Measurements from ENCODE around the gene GJC3. TPM values are rescaled to one million over a fixed set of nuclear protein-coding genes. Genes with fewer than 3 reads are reported as not detected.
"Not testable (repeated sequence)": the region's sequence is repeated elsewhere in the genome, so short reads cannot be mapped to it uniquely, and the experiment has no call there.

The GJC3 gene
- total RNA-seq, 1 donor from 2014 or later, result 1.0 TPM

DNA sequence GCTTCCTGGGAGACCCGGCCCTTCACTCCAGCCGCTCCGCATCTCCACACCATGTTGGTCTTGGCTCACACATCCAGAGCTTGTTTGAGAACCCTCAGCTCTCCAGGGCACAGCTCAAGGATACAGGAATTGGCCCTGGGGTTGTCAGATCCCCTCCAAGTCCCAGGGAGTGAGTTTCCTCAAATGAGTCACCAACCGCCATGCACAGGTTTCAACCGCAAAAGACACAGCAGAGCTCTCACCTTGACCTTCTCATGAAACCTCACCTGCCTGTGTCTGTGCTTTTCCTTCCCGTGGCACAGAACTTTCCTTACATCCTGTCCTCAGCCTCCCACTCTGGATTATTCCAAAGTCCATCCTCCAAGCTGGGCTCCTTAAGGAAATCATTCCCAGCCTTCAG, 25.8 kb upstream of the GJC3 start:
- Histone ChIP-seq H3K36me3 (ENCODE audit: control insufficient read depth in 3 of 3, insufficient read depth in 3 of 3, low read length in 3 of 3) (no peaks in the 10 kb centered on the region), H3K9me3 (ENCODE audit: control insufficient read depth in 3 of 3, low read length in 3 of 3) (no peaks in the 10 kb centered on the region), H3K9ac (ENCODE audit: low read depth in 1 of 3, low read length in 3 of 3) (no peak overlapping the region), H3K27ac (ENCODE audit: low read depth, low read length) (no peak overlapping the region), H3K4me1 (ENCODE audit: control insufficient read depth in 3 of 3, insufficient read depth in 3 of 3, low read length in 3 of 3) (no peaks in the 10 kb centered on the region), H3K27me3 (ENCODE audit: control insufficient read depth in 3 of 3, insufficient read depth in 3 of 3, low read length in 3 of 3) (peaks cover 14 to 15% (median 15%) of the 10 kb centered on the region in 3 donors), H3K4me3 (ENCODE audit: low read length in 3 of 3) (no peak overlapping the region)

DNA sequence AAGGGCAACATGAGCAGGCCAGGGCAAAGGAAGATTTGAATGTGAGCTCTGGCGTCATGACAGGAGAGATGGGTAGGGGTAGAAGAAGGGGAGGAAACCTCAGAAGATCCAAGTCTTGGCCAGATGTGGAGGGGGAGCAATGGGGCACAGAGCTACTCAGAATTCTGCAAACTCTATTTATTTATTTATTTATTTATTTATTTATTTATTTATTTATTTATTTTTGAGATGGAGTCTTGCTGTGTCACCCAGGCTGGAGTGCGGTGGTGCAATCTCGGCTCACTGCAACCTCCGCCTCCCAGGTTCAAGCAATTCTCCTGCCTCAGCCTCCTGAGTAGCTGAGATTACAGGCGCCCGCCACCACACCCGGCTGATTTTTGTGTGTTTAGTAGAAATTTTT, 25.2 kb upstream of the GJC3 start:
- H3K9ac ChIP-seq (ENCODE audit: low read depth in 1 of 3, low read length in 3 of 3), result not testable (repeated sequence)

DNA sequence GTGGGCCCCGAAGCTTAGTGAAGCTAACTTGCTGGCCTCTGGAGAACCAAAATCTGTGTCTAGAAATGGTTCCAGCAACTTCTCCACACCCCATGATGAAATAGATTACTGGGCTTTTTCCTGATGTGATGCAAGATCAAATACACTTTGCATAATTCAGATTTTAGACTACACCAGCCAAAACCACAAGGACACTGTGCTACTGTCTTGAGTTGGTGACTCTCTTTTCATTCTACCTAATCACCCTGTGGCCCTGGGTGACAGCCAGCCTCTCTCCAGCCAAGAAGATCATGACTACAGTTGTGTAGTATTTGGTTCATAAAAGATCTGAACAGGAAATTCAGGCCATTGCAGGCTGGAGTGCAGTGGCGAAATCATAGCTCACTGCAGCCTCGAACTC, 24.2 kb upstream of the GJC3 start:
- Histone ChIP-seq H3K27me3 (ENCODE audit: control insufficient read depth in 3 of 3, insufficient read depth in 3 of 3, low read length in 3 of 3) (peaks cover 4 to 7% (median 5%) of the 10 kb centered on the region in 3 donors), H3K36me3 (ENCODE audit: control insufficient read depth in 3 of 3, insufficient read depth in 3 of 3, low read length in 3 of 3) (no peaks in the 10 kb centered on the region), H3K4me1 (ENCODE audit: control insufficient read depth in 3 of 3, insufficient read depth in 3 of 3, low read length in 3 of 3) (no peaks in the 10 kb centered on the region), H3K4me3 (ENCODE audit: low read length in 3 of 3) (no peak overlapping the region), H3K9me3 (ENCODE audit: control insufficient read depth in 3 of 3, low read length in 3 of 3) (no peaks in the 10 kb centered on the region), H3K27ac (ENCODE audit: low read depth, low read length) (no peak overlapping the region), H3K9ac (ENCODE audit: low read depth in 1 of 3, low read length in 3 of 3) (no peak overlapping the region)

More for the DNA sequence above, 25.2 kb upstream of the GJC3 start:
- H3K9me3 ChIP-seq (ENCODE audit: control insufficient read depth in 3 of 3, low read length in 3 of 3); H3K4me1 ChIP-seq (ENCODE audit: control insufficient read depth in 3 of 3, insufficient read depth in 3 of 3, low read length in 3 of 3); H3K27ac ChIP-seq (ENCODE audit: low read depth, low read length); H3K4me3 ChIP-seq (ENCODE audit: low read length in 3 of 3); H3K36me3 ChIP-seq (ENCODE audit: control insufficient read depth in 3 of 3, insufficient read depth in 3 of 3, low read length in 3 of 3): not testable (repeated sequence)
- peaks cover 9 to 13% (median 12%) of the 10 kb centered on the region in 3 donors for H3K27me3 ChIP-seq (ENCODE audit: control insufficient read depth in 3 of 3, insufficient read depth in 3 of 3, low read length in 3 of 3)

DNA sequence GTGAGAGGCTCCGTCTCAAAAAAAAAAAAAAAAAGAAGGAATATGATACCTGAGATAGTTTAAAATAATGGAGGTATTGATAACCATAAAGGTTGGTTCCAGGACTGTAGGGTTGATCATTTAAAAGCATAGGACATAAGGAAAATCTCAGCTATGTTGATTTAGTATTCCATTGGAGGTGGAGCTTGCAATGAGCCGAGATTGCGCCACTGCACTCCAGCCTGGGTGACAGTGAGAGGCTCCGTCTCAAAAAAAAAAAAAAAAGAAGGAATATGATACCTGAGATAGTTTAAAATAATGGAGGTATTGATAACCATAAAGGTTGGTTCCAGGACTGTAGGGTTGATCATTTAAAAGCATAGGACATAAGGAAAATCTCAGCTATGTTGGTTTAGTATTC, 23.2 kb upstream of the GJC3 start:
- not testable (repeated sequence) for H3K36me3 ChIP-seq (ENCODE audit: control insufficient read depth in 3 of 3, insufficient read depth in 3 of 3, low read length in 3 of 3); H3K9me3 ChIP-seq (ENCODE audit: control insufficient read depth in 3 of 3, low read length in 3 of 3); H3K9ac ChIP-seq (ENCODE audit: low read depth in 1 of 3, low read length in 3 of 3); H3K27me3 ChIP-seq (ENCODE audit: control insufficient read depth in 3 of 3, insufficient read depth in 3 of 3, low read length in 3 of 3); H3K27ac ChIP-seq (ENCODE audit: low read depth, low read length); H3K4me3 ChIP-seq (ENCODE audit: low read length in 3 of 3); H3K4me1 ChIP-seq (ENCODE audit: control insufficient read depth in 3 of 3, insufficient read depth in 3 of 3, low read length in 3 of 3)

DNA sequence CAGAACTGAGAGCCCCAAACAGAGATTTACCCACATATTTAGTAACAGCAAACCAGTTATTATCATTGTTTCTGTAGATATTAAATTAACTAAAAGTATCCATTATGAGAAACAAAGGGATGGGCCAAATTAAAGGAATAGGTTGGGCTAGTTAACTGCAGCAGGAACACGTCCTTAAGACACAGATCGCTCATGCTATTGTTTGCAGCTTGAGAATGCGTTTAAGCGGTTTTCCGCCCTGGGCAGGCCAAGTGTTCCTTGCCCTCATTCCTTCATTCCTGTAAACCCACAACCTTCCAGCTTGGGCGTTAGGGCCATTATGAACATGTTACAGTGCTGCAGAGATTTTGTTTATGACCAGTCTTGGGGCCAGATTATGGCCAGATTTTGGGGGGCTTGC, 21.4 kb upstream of the GJC3 start:
- not testable (repeated sequence) for H3K9ac ChIP-seq (ENCODE audit: low read depth in 1 of 3, low read length in 3 of 3); H3K9me3 ChIP-seq (ENCODE audit: control insufficient read depth in 3 of 3, low read length in 3 of 3); H3K4me1 ChIP-seq (ENCODE audit: control insufficient read depth in 3 of 3, insufficient read depth in 3 of 3, low read length in 3 of 3); H3K27ac ChIP-seq (ENCODE audit: low read depth, low read length); H3K36me3 ChIP-seq (ENCODE audit: control insufficient read depth in 3 of 3, insufficient read depth in 3 of 3, low read length in 3 of 3); H3K4me3 ChIP-seq (ENCODE audit: low read length in 3 of 3); H3K27me3 ChIP-seq (ENCODE audit: control insufficient read depth in 3 of 3, insufficient read depth in 3 of 3, low read length in 3 of 3)

DNA sequence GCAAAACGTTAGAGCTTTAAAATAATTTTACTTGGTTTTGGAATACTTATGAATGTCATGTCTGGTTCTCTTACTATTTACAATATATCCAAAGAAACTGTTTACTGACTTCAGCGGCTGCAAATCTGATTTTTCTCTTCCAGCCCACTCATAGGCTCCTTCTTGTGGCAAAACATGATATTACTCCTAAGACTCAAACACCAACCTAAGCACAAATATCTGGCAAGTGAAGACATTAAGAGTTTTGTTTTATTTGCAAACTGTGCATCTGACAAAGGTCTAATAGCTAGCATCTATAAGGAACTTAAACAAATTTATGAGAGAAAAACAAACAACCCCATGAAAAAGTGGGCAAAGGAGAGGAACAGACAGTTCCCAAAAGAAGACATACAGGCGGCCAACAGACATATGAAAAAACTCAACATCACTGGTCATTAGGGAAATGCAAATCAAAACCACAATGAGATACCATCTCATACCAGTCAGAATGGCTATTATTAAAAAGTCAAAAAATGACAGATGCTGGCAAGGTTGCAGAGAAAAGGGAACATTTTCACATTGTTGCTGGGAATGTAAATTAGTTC, 20.3 kb upstream of the GJC3 start:
- Histone ChIP-seq H3K36me3 (ENCODE audit: control insufficient read depth in 3 of 3, insufficient read depth in 3 of 3, low read length in 3 of 3) (no peaks in the 10 kb centered on the region), H3K4me3 (ENCODE audit: low read length in 3 of 3) (no peak overlapping the region), H3K27ac (ENCODE audit: low read depth, low read length) (no peak overlapping the region), H3K9ac (ENCODE audit: low read depth in 1 of 3, low read length in 3 of 3) (no peak overlapping the region), H3K9me3 (ENCODE audit: control insufficient read depth in 3 of 3, low read length in 3 of 3) (no peaks in the 10 kb centered on the region), H3K4me1 (ENCODE audit: control insufficient read depth in 3 of 3, insufficient read depth in 3 of 3, low read length in 3 of 3) (no peaks in the 10 kb centered on the region), H3K27me3 (ENCODE audit: control insufficient read depth in 3 of 3, insufficient read depth in 3 of 3, low read length in 3 of 3) (peaks cover 0 to 6% (median 0%) of the 10 kb centered on the region in 3 donors)

DNA sequence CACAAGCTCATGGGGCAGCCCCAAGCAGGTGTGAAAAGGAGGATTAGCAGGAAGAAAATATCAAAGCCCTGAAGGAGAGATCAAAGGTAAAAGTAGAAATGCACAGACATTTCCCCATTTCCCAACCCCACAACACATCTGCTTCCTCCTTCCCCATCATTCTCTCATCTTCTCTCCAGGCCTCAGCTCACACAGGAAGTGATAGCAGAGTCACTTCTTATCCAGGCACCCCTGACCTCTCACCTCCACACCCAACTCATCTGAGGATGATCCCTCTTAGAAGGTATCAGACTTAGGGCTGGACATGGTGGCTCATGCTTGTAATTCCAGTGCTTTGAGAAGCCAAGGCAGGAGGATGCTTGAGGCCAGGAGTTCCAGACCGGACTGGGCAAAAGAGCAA, 18.2 kb upstream of the GJC3 start:
- Histone ChIP-seq H3K4me3 (ENCODE audit: low read length in 3 of 3) (no peak overlapping the region), H3K27me3 (ENCODE audit: control insufficient read depth in 3 of 3, insufficient read depth in 3 of 3, low read length in 3 of 3) (peaks cover 0 to 9% (median 4%) of the 10 kb centered on the region in 3 donors), H3K27ac (ENCODE audit: low read depth, low read length) (no peak overlapping the region)

DNA sequence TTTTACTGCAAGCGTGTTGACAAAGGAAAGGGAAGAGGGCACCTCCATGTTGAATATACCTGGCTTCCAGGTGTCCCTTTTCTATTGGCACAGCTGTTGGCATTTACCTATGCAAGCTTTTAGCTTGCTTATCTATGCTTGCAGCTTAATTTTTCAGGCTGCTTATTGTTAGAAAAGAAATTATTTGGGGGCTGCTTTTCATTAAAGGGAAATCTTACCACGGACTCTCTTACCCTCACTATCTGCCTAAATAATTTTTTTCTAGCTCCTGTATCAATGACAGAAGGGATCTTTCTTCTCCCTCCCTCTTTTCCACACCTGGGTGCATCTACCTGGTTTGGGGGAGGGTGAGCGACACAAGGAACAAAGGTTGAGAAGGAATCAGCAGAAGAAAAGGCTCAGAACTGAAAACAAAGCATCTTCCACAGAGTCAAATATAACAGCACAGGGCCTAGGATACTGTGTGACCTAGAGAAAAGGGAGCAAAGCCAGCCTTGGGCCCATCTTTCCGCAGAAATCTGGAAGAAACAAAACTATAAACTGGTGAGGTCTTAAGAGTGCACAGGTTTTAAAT, 15.2 kb upstream of the GJC3 start:
- no peaks in the 10 kb centered on the region for H3K9me3 ChIP-seq (ENCODE audit: control insufficient read depth in 3 of 3, low read length in 3 of 3)
- H3K36me3 ChIP-seq (ENCODE audit: control insufficient read depth in 3 of 3, insufficient read depth in 3 of 3, low read length in 3 of 3), result no peaks in the 10 kb centered on the region
- no peaks in the 10 kb centered on the region for H3K4me1 ChIP-seq (ENCODE audit: control insufficient read depth in 3 of 3, insufficient read depth in 3 of 3, low read length in 3 of 3)
- no peak overlapping the region for H3K27ac ChIP-seq (ENCODE audit: low read depth, low read length)
- no peak overlapping the region for H3K9ac ChIP-seq (ENCODE audit: low read depth in 1 of 3, low read length in 3 of 3)
- H3K27me3 ChIP-seq (ENCODE audit: control insufficient read depth in 3 of 3, insufficient read depth in 3 of 3, low read length in 3 of 3), result peaks cover 0 to 9% (median 4%) of the 10 kb centered on the region in 3 donors
- no peak overlapping the region for H3K4me3 ChIP-seq (ENCODE audit: low read length in 3 of 3)

More for the DNA sequence above, 18.2 kb upstream of the GJC3 start:
- H3K36me3 ChIP-seq (ENCODE audit: control insufficient read depth in 3 of 3, insufficient read depth in 3 of 3, low read length in 3 of 3), result no peaks in the 10 kb centered on the region
- no peaks in the 10 kb centered on the region for H3K9me3 ChIP-seq (ENCODE audit: control insufficient read depth in 3 of 3, low read length in 3 of 3)
- H3K4me1 ChIP-seq (ENCODE audit: control insufficient read depth in 3 of 3, insufficient read depth in 3 of 3, low read length in 3 of 3), result no peaks in the 10 kb centered on the region
- no peak overlapping the region for H3K9ac ChIP-seq (ENCODE audit: low read depth in 1 of 3, low read length in 3 of 3)

DNA sequence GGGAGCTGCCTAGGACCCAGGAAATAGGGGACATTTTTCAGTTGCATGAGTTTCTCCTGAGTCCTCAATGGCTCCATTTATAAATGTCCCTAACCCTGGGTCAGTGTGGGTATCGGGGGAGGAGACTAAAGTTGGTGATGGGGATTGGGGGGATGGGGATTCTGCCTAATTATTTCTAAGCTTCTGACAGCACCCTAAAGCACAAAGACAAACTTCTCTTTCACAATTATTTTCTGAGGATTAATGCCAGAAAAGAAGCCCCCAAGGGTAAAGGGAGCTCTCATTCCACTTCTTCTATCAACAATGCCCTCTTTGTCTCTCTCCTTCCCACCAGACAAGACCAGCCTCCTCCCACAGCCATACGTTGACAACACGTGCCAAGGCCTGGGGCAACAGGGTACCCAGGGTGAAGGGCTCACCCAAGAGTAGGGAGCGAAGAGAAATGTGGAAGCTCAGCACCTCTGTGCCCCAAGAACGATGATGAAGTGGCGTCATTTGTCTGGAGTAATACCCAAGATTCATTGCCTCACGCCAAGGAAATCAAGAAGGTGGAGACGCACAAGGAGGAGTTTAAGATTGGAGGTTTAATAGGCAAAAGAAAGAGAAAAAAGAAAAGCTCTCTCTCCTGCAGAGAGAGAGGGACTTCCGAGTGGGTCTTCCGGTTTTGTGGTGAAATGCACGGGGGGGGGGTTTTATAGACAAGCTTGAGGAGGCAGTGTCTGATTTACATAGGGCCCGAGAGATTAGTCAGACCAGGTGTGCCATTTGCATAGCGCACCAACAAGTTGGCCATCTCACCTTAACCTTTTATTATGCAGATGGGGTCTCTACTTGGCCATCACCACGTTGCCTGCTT, 14.4 kb upstream of the GJC3 start:
- H3K4me3 ChIP-seq (ENCODE audit: low read length in 3 of 3), result no peak overlapping the region
- no peak overlapping the region for H3K9ac ChIP-seq (ENCODE audit: low read depth in 1 of 3, low read length in 3 of 3)
- no peaks in the 10 kb centered on the region for H3K36me3 ChIP-seq (ENCODE audit: control insufficient read depth in 3 of 3, insufficient read depth in 3 of 3, low read length in 3 of 3)

DNA sequence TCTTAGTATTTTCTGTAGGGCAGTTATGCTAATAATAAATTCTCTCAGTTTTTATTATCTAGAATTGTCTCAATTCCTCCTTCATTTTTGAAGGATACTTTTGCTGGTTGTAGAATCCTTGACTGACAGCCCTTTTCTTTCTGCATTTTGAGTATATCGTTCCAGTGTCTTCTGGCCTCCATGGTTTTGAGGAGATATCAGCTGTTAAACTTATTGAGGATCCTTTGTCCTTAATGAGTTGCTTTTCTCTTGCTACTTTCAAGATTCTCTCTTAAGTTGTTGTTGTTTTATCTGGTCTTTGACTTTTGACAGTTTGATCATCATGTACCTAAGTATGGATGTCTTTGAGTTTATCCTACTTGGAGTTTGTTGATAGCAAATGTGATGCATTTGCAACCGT, 8.9 kb upstream of the GJC3 start:
- Histone ChIP-seq H3K9ac (ENCODE audit: low read depth in 1 of 3, low read length in 3 of 3) (no peak overlapping the region), H3K9me3 (ENCODE audit: control insufficient read depth in 3 of 3, low read length in 3 of 3) (peaks cover 0 to 3% (median 0%) of the 10 kb centered on the region in 3 donors), H3K4me1 (ENCODE audit: control insufficient read depth in 3 of 3, insufficient read depth in 3 of 3, low read length in 3 of 3) (no peaks in the 10 kb centered on the region), H3K36me3 (ENCODE audit: control insufficient read depth in 3 of 3, insufficient read depth in 3 of 3, low read length in 3 of 3) (no peaks in the 10 kb centered on the region), H3K27ac (ENCODE audit: low read depth, low read length) (no peak overlapping the region), H3K27me3 (ENCODE audit: control insufficient read depth in 3 of 3, insufficient read depth in 3 of 3, low read length in 3 of 3) (peaks cover 8 to 28% (median 8%) of the 10 kb centered on the region in 3 donors), H3K4me3 (ENCODE audit: low read length in 3 of 3) (no peak overlapping the region)

More for the DNA sequence above, 14.4 kb upstream of the GJC3 start:
- no peaks in the 10 kb centered on the region for H3K9me3 ChIP-seq (ENCODE audit: control insufficient read depth in 3 of 3, low read length in 3 of 3)
- H3K4me1 ChIP-seq (ENCODE audit: control insufficient read depth in 3 of 3, insufficient read depth in 3 of 3, low read length in 3 of 3), result no peaks in the 10 kb centered on the region
- H3K27me3 ChIP-seq (ENCODE audit: control insufficient read depth in 3 of 3, insufficient read depth in 3 of 3, low read length in 3 of 3), result peaks cover 0 to 9% (median 4%) of the 10 kb centered on the region in 3 donors
- H3K27ac ChIP-seq (ENCODE audit: low read depth, low read length), result no peak overlapping the region
